Neural progenitor cell (in vitro differentiated cells): ENCODE data around the gene WFDC2.

ENCODE experiments used
- CTCF ChIP-seq: fragments of 200-600 bp; sonication (generic); IDR thresholded peaks from 2 replicates; pipeline ENCODE4 v1.5.1; 2017; ENCODE audit warnings: antibody characterized with exemption, mild to moderate bottlenecking
- EZH2 ChIP-seq: fragments of 200-600 bp; sonication (generic); IDR thresholded peaks from 2 replicates; pipeline ENCODE4 v1.6.1; 2017; ENCODE audit warnings: antibody characterized with exemption, mild to moderate bottlenecking, moderate library complexity
- EZH2phosphoT487 ChIP-seq: fragments of 200-600 bp; sonication (generic); IDR thresholded peaks from 2 replicates; pipeline ENCODE4 v1.6.1; 2017; ENCODE audit warnings: antibody characterized with exemption

GRCh38 chr20:45496166-45496565 lies 26.6 kb downstream of the WFDC2 start:
- no peak for TF ChIP-seq EZH2
- TF ChIP-seq CTCF: no peak
- TF ChIP-seq EZH2phosphoT487: no peak
